Stimulated activated CD4-positive, alpha-beta T cell treated with anti-CD3 and anti-CD28 coated beads, Interleukin-2, amount 100 ng/mL, for 48 hours (primary cell): Measurements from ENCODE around the gene ERBB2.
A peak's percentile ranks its signal among the peaks of the same experiment; 100 is the strongest.
"Not testable (repeated sequence)": the region's sequence is repeated elsewhere in the genome, so short reads cannot be mapped to it uniquely, and the experiment has no call there.

Source experiments
- DNase-seq, 2 donors: peaks; one replicate each; pipeline ENCODE4 v3.0.0-alpha.2; 2020

The ERBB2 gene

DNA sequence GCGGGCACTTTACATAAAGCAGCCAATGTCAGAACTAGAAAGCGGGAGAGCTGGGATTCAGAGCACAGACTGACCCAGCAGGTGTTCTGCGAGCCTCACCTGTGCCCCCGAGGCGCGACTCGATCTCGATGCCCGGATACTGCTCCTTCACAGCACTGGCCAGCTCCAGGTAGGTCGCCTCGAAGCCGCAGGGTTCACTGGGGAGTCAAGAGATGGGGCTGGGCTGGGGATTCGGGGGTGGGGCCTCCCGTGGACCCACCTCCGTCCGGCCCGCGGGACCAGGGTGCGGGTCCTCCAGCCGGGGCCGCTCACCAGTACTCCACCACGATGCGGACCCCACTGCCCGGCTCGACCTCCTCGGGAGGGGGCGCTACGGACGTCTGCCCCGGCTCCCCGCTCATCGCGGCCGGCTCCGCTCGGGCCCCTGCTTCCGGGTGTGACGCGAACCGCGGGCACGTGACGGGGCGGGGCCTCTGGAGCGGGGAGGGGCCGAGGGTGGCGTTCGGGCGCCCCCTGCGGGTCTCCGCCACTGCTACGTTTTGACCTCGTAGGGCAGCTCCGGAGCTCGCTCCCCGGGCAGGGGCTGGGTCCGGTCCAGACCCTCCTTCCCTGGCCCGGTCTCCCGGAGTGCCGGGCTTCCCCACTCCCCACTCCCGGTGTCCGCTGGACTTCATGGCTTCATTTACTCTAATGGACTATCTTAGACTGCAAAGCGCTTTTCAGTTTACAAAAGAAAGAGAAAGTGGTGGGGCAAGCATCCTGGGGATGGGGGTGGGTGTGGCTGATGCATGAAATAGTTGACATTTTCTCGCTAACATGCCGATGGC, 30.4 kb downstream of the ERBB2 start, which contains the start of gene MIEN1:
MIEN1 (minus strand) TSS at position 438 of the 827 bp plus-strand sequence; CDS start at position 401, 37 bp downstream.
- DNase-seq = peak; percentile 96 to 97

DNA sequence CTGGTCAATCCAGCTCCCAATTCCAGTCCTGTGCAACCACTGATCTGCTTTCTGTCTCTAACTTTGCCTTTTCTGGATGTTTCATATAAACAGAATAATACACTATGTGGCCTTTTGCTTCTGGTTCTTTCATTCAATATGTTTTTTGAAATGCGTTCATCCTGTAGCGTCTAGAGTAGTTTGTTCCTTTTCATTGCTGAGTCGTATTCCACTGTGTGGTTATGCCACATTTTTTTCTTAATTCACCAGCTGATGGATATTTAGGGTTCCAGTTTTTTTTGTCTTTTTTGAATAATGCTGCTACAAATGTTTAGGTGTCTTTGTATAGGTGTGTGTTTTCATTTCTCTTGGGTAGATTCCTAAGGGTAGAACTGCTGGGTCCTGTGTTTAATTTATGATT, 32.7 kb downstream of the ERBB2 start:
- no peak for DNase-seq

DNA sequence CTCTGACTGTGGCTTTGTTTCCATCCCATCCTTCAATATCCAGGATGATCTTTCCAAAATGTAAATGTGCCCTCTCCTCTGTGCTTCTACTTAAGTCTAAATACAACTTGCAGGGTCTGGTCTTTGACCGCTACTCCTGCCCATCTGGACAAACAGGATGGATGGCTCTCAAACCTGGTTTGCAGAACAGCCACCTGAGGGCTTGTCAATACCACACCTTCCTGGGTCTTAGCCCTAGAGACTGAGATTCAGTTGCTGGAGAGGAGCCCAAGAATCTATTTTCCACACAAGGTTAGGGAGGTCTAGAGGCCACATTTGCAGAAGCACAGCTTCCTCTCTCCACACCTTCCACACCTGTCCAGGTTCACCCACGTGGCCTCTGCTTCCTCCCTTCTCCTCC, 36.0 kb downstream of the ERBB2 start:
- DNase-seq = no peak

DNA sequence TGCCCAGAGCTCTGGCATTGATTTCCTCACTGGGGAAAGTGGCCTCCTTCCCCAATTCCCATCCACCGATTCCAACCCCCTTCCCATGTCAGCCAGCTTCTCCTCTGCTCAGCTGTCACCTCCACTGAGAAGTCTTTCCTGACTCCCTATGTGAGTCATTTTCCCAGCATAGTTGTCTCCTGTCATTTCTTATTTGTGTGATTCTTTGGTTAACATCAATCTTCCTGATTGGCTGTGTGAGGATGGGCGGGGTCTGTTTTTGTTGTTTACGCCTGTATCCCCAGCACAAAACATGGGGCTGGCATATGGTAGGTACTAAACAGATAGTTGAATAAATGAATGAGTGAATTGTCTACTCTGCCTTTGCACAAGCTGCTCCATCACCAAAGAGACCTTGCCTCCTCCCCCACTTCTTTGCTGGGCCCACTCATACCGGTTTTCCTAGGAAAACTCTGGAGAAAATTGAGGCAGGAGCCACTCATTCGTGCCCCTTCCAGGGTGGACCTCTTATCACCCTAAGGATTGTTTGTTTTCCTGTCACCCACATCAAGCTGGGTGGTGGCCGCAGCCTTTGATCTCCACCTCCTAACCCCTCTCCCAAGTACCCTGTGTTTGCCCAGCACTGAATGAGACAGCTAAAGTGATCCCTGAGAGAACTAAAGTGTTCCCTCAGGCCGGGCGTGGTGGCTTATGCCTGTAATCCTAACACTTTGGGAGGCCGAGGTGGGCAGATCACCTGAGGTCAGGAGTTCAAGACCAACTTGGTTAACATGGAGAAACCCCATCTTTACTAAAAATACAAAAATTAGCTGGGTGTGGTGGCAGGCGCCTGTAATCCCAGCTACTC, 36.7 kb downstream of the ERBB2 start:
- no peak for DNase-seq

DNA sequence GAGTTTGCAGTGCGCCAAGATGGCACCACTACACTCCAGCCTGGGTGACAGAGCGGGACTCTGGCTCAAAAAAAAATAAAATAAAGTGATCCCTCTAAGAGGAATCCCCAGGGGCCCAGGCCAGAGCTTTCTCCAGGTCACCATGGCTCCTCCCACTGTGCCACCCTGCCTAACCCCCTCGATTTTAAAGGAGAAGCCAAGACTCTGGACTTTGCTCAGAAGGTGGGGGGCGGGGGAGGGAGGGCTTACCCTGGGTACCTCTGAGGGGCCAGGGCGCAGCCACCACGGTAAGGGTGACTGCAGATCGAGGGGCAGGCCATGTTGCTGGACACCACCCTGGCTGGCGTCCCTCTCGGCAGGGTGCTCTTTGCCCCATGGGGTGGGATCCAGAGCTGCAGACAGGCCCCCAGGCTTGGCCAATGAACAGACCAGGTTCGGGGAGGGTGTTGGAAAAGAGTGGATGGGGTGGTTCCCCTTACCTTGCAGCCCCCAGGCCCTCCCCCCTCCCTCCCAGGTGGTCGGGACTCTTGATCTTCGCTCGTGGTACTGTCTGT, 37.4 kb downstream of the ERBB2 start:
- DNase-seq = no peak

DNA sequence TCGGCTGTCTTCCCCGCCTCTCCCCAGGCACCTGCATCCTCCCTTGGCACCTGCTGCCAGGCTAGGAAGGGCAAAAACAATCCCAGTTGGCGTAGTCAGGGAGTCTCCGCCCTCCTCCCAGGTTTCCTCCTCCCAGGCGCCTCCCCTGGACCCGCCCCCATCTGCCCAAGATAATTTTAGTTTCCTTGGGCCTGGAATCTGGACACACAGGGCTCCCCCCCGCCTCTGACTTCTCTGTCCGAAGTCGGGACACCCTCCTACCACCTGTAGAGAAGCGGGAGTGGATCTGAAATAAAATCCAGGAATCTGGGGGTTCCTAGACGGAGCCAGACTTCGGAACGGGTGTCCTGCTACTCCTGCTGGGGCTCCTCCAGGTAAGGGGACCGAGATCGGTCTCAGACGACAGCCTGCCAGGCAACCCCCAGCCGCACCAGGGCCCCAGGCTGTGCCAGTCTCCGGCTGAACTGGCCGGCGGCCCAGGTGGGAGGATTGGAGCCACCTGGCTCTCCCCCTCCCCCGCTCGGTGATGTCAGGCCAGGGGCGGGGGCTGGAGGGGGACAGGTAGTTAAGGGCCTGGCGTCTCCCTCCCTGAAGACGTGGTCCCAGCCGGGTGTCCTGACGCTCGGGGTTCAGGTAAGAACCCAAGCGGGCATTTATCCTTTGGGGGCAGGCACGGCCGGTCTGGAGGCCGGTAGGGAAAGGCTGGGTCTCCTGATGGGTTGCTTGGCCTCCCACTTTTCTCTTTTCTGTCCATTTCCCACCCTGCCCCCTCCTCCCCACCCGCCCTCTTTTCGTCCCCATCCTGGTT, 38.1 kb downstream of the ERBB2 start, which contains the start of gene GRB7:
GRB7 (plus strand) TSS at position 179 of the 808 bp plus-strand sequence. CDS start 4,364 bp downstream, outside the sequence.
- DNase-seq = no peak

DNA sequence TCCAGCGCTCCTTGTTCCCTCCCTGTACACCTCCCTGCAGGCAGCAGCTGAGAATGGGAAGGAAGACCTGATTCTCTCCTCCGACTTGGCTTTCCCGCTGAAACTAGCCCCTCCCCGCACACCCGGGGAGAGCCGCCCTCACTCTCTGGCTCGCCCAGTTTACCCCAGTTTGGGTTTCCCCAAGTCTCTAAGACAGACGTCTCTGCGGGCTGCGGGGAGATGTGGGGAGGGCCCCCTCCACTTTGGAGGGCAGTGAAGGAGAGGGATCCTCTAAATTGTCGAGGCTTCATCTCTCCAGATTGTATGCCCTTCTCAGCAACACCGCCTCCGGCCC, 38.7 kb downstream of the ERBB2 start:
- peak in 1 of 2 donors; percentile 48 for DNase-seq

DNA sequence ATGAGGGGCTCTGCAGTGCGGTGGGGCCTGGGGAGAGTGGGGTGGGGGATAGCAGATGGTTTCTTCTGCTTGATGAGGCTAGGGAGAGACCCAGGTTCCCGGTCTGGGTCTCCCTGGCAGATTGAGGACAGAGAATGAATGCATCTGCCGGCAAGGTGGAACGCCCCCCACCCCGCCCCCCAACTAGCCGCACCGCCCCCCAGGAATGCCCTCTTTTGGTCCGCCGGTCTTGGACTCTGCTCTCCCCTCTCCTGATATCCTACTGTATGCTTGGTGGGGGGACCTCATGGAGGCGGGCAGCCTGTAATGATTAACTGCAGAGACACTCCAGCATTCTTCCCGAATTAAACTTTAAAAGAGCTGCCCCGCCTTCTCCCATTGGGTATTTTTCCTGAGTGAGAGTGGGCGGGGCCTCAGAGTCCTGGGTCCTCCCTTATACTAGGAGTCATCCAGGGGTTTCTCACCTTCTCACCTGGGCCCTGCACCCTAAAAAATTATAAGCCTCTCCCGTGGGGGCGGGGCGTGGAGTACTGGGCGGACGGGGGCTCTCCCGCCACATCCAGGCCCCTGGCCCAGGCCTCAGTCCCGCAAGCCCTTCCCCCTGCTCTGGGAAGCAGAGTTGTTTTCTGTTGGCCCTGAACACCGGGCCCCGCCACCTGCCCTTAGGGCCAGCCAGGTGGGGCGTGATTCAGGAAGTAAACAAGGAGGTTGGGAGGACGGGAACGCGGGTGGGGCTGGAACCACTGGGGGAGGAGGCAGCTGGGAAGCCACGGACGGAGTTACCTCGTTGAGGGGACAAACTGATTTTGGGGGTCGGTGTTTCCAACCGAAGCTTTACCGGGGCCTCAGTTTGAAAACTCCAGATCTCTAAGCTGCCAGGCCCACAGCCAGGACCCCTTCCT, 39.4 kb downstream of the ERBB2 start:
- no peak for DNase-seq

DNA sequence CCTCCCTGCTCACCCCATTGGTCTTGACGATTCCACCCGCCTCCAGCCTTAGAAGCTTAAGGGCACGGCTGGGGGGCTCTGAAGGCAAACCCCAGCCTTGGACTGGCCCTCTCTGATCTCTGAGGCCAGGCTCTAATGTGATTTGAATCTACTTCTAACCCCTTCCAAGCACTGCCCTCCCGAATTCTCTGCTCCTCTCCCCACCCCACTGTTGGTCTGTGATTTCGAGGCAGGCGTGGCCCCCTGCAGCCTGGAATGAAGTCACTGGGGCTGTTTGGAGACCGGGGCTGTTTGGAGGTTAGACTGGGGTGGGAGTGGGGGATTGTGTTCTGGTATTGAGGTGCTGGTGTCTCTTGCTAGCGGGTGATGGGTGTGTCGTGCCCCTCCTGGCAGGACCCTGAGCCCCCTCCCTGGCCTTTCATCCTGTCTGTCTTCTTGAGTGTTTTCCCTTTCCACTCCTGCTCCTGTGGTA, 40.1 kb downstream of the ERBB2 start:
- DNase-seq = no peak

DNA sequence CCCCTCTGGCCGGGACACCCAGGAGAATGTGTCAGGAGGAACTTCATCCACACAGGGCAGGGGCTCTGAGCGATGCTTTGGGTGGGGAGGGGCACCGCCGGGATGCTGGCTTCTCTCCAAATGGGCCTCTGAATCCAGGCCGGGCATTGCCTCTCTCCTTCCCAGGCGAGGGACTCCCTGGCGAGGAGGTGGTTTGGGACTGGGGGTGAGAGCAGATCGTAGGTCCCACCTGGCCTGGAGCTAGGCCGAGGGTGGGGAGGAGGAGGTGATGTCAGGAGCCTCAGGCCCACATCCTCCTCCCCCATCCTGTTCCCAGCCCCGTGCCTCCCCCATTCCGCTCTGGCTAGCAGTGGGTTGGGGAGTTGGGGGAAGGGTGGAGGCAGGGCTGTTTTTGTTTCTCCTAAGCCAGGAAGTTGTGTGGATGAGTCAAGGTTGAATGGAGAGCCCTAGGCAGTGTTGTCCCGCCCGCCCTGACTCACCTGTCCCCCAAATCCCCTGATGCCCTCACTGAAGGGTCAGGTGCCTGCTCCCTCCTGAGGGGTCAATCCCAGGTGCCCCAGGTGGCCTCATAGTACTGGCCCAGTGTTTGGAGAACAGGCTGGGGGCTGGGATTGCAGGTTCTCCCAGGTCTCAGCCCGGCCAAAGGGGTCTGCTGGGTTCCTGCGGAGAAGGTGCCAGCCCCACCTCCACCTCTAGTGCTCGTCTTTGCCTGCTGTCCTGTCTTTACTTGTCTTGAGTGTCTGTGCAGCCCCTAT, 40.7 kb downstream of the ERBB2 start:
- no peak for DNase-seq

DNA sequence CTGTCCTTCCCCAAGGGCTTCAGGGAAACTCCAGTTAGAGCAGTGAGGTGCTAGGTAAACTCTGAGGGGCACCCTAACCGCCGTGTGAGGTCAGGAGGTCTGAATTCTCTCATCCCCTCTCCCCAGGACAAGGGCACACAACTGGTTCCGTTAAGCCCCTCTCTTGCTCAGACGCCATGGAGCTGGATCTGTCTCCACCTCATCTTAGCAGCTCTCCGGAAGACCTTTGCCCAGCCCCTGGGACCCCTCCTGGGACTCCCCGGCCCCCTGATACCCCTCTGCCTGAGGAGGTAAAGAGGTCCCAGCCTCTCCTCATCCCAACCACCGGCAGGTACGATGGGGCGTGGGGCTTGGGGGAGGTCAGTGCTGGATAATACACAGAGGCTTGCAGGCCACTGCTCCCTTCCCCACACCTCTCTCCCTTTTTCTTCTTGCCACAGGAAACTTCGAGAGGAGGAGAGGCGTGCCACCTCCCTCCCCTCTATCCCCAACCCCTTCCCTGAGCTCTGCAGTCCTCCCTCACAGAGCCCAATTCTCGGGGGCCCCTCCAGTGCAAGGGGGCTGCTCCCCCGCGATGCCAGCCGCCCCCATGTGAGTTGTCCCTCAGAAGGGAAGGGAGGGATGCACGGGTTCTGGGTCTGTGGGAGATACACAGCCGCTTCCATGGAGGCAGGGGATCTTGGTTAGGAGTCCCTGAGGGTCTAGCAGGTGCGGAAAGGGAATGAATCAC, 42.4 kb downstream of the ERBB2 start:
- DNase-seq = no peak

DNA sequence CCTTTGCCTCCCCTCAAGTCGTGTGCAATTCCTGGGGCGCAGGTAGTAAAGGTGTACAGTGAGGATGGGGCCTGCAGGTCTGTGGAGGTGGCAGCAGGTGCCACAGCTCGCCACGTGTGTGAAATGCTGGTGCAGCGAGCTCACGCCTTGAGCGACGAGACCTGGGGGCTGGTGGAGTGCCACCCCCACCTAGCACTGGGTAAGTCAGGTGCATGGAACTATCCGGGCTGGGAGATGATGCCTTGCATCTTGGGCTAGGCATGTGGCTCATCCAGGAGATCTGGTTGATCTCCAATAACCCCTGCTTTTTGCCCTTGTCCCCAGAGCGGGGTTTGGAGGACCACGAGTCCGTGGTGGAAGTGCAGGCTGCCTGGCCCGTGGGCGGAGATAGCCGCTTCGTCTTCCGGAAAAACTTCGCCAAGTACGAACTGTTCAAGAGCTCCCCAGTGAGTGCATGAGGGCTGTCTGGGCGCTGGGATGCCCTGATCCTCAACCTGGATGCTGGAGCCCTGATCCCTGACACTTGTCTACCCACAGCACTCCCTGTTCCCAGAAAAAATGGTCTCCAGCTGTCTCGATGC, 43.1 kb downstream of the ERBB2 start:
- no peak for DNase-seq

DNA sequence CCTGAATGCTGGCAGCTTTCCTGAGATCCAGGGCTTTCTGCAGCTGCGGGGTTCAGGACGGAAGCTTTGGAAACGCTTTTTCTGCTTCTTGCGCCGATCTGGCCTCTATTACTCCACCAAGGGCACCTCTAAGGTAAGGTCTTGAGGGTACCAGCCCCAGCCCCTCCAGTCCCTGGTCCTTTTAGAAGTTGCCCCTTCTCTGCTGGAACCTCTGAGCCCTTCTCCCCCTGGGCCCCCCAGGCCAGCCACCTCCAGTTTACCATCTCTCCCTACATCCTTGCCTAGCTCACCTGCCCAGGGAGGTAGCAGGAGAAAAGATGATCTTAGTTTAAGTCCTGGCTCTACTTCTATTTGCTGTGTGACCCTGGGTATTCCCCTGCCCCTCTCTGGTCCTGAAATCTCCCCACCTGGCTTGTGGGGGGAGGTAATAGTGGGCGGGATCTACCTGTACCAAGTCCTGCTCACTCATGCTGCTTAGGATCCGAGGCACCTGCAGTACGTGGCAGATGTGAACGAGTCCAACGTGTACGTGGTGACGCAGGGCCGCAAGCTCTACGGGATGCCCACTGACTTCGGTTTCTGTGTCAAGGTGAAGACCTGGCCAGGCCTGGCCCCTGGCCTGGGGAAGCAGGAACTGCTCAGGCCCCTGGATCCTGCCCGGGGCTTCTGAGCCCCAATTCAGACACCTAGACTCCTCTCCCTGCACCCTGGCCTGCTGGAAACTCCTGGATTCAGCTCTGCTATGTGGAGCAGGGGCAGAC, 44.4 kb downstream of the ERBB2 start:
- no peak for DNase-seq

DNA sequence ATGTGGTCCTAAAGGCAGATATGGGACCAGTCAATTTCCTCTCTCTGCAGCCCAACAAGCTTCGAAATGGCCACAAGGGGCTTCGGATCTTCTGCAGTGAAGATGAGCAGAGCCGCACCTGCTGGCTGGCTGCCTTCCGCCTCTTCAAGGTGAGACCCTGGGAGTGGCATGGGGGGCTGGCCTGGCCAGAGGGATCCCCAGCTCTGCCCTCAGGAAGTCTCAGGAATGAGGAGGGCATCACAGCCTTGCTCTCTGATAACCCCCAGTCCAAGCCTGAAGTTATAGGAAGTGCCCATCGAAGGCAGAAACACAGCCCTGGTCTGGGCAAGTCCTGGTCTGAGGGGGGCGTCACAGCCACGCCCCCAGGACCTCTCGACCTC, 45.0 kb downstream of the ERBB2 start:
- no peak for DNase-seq

DNA sequence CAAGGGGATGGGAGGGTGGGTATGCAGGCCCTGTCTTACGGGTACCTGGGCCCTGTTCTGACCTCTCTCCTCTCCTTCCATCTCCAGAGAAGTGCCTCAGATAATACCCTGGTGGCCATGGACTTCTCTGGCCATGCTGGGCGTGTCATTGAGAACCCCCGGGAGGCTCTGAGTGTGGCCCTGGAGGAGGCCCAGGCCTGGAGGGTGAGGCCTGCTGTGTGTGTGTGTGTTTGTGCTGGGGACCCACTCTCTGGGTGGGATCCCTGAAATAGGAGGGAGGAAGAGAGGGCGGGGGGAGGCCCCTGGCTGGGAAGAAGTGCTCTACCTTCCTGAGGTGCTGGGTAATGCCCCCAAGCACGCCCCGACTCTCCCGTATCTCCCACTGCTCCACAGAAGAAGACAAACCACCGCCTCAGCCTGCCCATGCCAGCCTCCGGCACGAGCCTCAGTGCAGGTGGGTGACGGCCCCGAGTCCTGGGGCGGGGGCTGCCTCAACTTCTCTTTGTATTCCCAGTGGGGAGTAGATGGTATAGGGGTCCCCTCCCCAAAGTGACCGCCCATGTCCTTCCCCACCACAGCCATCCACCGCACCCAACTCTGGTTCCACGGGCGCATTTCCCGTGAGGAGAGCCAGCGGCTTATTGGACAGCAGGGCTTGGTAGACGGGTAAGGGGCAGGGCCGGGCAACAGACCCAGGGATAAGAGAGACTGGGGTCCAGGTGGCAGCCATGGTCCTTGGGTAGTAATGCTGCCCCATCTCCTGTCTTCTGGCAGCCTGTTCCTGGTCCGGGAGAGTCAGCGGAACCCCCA, 45.7 kb downstream of the ERBB2 start:
- DNase-seq = no peak

DNA sequence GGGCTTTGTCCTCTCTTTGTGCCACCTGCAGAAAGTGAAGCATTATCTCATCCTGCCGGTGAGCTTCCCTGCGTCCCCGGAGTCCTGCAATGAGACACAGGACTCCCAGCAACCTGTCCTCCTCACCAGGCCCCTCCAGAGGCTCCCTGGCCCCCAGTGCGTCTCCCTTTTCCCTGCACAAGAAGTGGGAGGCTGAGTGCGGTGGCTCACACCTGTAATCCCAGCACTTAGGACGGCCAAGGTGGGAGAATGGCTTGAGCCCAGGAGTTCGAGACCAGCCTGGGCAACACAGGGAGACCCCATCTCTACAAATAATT, 46.2 kb downstream of the ERBB2 start:
- DNase-seq = no peak

DNA sequence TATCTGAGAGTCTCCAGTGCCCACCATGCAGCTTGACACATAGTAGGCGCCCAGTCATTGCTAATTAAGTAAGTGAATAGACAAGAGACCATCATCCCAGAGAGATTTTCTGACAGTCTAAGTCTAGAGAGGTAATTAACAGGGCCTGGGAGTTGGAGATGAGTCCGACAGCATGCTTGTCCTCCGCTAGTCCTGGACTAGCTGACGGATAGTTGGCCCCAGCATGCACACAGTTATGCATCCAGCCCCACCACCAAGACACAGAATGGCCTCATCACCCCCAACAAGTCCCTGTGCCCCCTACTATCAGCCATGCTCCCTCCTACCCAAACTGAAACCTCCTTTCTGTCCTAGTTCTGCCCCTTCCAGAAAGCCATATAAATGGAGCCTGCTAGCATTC, 47.9 kb downstream of the ERBB2 start:
- no peak for DNase-seq

DNA sequence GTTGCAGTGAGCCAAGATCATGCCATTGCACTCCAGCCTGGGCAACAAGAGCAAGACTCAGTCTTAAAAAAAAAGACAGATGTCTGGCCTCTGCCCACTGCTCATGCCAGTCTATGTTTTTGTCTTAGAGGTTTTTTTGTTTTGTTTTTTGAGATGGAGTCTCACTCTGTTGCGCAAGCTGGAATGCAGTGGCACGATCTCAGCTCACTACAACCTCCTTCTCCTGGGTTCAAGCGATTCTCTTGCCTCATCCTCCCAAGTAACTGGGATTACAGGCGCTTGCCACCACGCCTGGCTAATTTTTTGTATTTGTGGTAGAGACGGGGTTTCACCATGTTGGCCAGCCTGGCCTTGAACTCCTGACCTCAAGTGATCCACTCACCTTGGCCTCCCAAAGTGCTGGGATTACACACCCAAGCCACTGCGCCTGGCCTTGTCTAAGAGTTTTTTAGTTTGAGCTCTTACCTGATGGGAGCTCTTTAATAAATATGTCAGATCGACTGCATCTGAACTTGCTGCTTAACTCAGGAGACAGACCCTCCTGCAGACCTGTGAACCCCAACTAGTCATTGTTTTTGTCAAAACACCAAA, 48.7 kb downstream of the ERBB2 start:
- not testable (repeated sequence) for DNase-seq
